GM19023 (cell line): ENCODE data around the gene SLC6A5.

Source experiments
- ATAC-seq: cut with Tn5 transposase; IDR thresholded peaks from one replicate; pipeline ENCODE4 v1.9.1; 2021; ENCODE audit warnings: mild to moderate bottlenecking, moderate library complexity; ENCODE audit not compliant: unreplicated experiment

SLC6A5 gene

DNA sequence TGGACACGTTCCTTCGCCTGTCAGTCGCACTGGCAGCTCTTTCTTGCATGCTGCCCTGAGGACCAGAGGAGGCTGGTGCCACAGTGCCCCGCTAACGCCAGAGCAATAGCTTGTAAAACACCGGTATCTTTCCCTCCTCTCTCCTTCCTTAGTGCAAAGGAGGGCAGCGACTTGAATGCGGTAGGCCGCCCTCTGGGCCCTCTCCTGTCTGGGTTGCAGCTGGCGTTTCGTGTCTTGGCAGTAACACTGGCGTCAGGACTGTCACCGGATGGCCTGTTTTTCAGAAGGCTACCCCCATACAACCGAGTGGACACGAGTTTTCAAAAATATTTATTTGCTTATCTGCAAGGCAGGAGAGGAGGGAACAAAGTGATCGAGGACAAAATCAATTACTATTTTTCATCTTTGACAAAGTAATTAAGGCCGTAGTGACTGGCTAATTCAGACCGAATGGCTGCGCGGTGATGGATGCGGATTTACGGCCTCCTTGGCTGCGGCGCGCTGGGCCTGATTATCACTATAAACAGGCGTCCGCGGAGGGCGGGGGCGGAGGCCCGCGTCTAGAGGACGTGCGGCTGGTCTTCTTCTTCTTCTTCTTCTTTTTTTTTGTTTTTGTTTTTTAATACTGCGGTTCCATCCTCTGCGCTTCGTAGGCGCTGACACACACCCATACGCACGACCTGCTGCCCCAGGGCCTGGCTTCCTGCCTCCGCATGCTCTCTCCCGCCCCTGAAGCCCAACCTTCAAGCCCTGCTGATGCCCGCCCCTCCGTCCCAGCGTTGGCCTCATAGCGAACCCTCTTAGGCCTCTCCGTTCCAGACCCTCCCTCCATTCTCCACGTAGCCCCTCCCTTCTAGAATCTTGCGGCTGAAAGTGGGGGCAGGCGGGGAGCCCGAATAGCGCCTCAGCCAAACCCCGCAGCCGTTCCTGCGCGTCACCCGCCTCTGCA is 2.9 kb upstream of the SLC6A5 start:
- no peak for ATAC-seq

DNA sequence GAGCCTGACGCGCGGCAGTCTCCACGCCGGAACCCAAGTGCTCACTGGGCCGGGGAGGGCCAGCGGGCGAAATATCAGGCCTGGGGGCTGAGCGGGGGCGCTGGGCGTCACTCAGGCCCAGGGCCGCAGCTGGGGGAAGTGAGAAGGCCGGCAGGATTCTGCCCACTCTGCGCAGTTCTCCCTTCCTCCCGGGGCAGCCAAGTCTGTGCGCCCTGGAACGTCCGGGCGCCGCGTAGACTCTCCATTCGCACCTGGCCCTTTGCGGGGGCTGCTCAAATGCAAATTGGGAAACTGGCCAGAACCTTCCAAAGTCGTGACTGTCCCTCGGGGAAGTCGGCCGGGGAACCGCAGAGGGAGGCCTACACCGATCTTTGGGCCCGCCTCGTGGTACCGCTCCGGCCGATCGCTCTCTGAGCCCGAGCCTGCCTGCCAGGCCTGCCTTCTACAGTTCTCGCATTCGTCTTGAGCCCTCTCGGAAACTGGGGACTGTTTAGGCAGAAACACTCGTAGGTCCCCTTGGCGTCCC is 2.2 kb upstream of the SLC6A5 start:
- ATAC-seq: no peak

DNA sequence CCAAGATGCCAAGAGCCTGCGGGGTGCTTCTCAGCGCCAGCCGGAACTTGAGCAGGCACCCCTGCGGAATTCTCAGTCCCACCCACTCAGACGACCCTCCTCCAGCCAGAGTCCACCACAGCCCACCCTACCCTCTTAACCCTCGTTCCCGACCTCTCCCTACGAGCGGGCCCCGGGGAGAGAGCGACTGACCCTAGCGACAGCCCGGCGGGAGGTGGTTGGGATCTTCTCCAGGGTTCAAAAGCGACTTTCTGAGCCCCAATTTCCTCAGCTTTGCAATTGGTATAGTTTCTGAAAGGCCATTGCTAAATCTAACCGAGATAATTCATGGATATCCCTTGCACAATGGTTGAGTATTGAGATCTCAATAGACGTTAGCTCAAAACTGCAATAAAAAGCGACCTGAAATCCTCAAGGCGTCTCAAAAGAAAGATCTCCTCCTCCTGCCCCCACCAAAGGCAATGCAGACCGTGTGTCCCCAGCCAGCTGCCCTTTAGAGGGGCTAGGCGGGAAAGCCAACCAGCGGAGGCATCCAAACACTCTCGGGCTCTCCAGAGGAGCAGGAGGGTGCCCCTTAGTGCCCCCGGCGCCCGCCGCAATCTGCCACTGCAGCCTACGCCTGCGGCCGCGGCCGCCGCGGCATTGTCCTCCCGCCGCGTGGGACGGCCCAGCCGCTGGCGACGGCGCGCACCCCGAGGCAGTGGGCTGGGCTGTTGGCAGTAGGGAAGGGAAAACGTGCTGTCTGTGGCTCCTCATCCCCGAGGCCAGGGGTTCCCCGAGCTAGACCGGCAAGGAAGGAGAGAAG is 1.5 kb upstream of the SLC6A5 start:
- no peak for ATAC-seq

- ATAC-seq: no peak
These were observed 916 bp upstream of the SLC6A5 start for GRCh38 chr11:20598492-20598891.

DNA sequence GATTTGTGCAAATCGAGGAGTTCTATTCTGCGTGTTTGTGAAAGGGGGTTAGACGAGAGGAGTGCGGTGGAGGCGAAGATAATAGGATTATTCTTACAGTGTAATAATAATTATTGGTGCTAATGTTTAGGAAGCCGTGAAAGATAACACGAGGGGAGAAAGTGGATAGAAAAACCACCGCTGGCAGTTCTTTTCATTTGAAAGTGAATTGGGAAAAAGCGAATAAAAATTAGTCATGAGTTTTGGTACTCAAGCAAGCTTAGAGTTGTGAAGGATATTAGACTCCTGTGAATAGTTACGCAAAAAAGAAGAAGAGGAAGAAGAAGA is 575 bp downstream of the SLC6A5 start:
- ATAC-seq: no peak

- ATAC-seq: no peak
These were observed 1.1 kb downstream of the SLC6A5 start for GRCh38 chr11:20600551-20600950.

GRCh38 chr11:20601221-20601914 is 2.0 kb downstream of the SLC6A5 start:
- ATAC-seq: no peak

DNA sequence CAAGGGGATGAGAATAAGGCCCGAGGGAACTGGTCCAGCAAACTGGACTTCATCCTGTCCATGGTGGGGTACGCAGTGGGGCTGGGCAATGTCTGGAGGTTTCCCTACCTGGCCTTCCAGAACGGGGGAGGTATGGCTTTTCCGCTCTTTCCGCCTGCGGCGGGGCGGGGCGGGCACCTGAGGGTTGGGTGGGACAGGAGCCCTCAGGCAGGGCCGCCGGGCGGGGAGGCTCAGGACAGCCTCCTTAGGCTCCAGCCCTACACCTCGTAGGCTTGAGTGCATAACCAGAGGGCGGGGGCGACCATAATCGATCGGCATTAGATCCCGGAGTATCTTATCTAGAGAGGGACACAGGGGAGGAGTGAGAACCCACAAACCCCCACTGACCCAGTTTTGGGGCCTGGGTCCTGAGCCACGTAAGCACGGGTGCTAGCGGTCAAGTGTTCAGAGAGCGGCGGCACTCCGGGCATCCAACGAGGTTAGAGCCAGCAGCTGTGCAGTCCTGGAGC is 4.9 kb downstream of the SLC6A5 start:
- ATAC-seq: no peak

- no peak for ATAC-seq
These were observed 5.6 kb downstream of the SLC6A5 start for GRCh38 chr11:20604864-20605601.

DNA sequence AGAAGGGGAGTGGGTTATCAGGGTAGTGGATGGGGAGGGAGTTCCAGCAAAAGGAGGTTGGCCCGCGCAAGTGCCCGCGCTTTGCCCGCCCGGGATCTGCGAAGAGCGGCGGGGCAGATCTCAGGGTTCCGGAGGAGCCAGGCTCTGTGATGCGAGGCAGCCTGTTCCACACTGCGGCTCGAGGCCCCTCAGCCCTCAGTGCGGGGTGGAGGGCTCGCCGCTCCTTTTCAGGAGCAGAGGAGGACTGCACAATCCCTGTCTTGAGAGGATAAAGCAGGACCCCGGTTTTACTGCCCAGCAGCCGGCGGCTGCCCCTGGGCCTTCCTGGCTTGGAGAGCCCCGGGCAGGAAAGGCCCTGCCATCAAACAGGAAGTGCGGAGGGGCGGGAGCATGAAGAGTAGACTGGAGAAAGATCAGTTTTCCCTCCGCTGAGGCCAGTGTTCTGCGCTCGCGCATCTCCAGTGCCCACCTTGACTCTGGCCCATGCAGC is 6.2 kb downstream of the SLC6A5 start:
- ATAC-seq: no peak

DNA sequence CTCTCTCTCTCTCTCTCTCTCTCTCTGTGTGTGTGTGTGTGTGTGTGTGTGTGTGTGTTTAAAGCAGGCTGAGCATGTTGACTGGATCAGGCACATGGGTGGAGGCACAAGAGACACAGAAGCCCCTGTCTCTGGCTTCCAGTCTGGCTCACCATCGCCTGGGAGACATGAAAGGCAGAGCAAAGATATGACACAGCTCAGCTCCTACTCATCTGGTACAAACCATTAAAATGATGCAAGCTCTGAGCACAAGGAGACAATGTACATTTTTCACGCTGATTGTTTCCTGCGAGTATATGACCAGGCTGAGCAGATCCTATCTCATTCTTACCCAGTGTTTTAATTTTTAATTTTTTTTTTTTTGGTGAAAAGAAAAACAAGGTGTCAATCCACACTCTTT is 9.5 kb downstream of the SLC6A5 start:
- no peak for ATAC-seq

- peak; percentile 99 for ATAC-seq
These were observed 10.6 kb downstream of the SLC6A5 start for GRCh38 chr11:20609727-20610707.

- no peak for ATAC-seq
These were observed 11.4 kb downstream of the SLC6A5 start for GRCh38 chr11:20610825-20611224.

DNA sequence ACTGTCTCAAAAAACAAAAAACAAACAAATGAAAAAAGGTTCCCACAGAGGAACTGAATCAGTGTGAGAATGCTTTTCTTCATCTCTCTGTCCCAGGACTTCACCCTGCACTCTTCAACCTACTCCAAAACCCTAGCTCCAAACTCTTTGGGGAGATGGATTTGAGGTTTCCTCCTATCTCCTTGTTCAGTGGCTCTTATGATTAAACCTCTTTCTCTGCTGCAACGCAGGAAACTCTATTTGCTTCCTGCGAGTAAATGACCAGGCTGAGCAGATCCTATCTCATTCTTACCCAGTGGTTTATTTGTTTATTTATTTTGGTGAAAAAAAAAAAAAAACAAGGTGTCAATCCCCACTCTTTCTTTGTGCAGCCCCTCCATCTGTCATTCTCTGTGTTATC is 12.0 kb downstream of the SLC6A5 start:
- no peak for ATAC-seq

DNA sequence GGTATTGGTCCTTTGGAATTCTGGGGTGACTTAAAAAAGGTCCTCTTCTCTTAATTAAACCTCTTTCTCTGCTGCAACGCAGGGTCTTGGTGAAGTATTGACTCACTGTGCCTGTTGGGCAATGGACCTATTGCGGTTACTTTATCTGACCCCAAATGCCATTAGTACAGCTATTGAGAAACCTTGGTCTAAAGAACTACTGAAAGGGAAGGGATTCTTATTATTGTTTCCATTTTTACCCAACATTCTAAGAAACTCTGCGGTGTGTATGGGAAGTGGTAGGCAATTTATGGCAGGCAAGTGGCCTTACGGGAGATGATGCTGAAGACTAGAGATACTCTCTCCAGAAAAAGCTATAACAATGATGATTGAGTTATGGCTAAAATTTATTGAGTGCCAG is 12.5 kb downstream of the SLC6A5 start:
- no peak for ATAC-seq

- no peak for ATAC-seq
These were observed 13.0 kb downstream of the SLC6A5 start for GRCh38 chr11:20612416-20612815.

DNA sequence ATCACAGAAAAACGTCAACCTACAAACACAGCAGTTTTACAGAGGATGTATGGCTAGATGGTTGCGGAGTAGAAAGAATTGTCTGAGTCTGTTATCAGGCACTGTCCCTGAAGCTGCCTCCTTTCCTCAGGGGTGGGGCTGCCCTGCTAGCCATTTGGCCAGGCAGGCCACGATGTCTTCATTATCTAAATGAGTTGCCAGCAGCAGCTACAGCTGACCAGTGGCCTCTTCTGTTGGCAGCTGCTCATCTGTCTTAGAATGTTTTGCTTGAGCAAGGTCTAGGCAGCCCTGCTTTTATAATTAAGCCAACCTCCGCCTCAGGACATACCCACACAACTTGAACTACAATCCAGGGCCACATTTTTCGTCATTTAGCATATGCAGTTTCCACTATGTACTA is 17.5 kb downstream of the SLC6A5 start:
- no peak for ATAC-seq

GRCh38 chr11:20617346-20618005 is 18.1 kb downstream of the SLC6A5 start:
- no peak for ATAC-seq
